Upper lobe of left lung (tissue), 4 donors: ENCODE results near the gene FAM47E.
A peak's percentile ranks its signal among the peaks of the same experiment; 100 is the strongest.

ENCODE experiments used
- CTCF ChIP-seq, 6 experiments: fragments of 450-650 bp in 4 of 6; fragments of 200-600 bp in 2 of 6; sonication (generic) in 2 of 6; IDR thresholded peaks; one replicate each; pipeline ENCODE4 v1.5.1; 2016 to 2019; ENCODE audit warnings: antibody characterized with exemption in 6 of 6
- EP300 ChIP-seq, 4 donors: sonication (generic); formaldehyde crosslinking; IDR thresholded peaks; one replicate each; pipeline ENCODE4 v1.5.1; 2017; ENCODE audit warnings: antibody characterized with exemption in 4 of 4, control low read depth in 2 of 4
- POLR2A ChIP-seq, 4 donors: fragments of 450-650 bp; IDR thresholded peaks; one replicate each; pipeline ENCODE4 v1.5.1; 2016 to 2017; ENCODE audit warnings: antibody characterized with exemption in 4 of 4, mild to moderate bottlenecking in 2 of 4
- POLR2AphosphoS5 ChIP-seq, 2 donors: sonication (generic); formaldehyde crosslinking; IDR thresholded peaks; one replicate each; pipeline ENCODE4 v1.5.1; 2017; ENCODE audit warnings: antibody characterized with exemption in 2 of 2

- TF ChIP-seq CTCF (IDR thresholded peaks at IDR 0.05) (no peak), POLR2A (IDR thresholded peaks at IDR 0.05) (no peak), POLR2AphosphoS5 (IDR thresholded peaks at IDR 0.05) (peak in 1 of 2 donors; percentile 68), EP300 (IDR thresholded peaks at IDR 0.05) (peak in 2 of 4 donors; percentile 44 to 48)
Measured at GRCh38 chr4:76293772-76294171, 42.3 kb downstream of the FAM47E start.
